Lung (tissue), 12 donors: ENCODE measurements around the gene IFT52. TPM values are rescaled to one million over a fixed set of nuclear protein-coding genes. Genes with fewer than 3 reads are reported as not detected.
"Not testable (repeated sequence)": the region's sequence is repeated elsewhere in the genome, so short reads cannot be mapped to it uniquely, and the experiment has no call there.

Experiments
- ATAC-seq: fragments of 200-7000 bp; cut with Tn5 transposase; one replicate; pipeline ENCODE4 v1.9.1; 2020; ENCODE audit warnings: moderate number of reproducible peaks; ENCODE audit not compliant: insufficient read depth, low FRiP score
- DNase-seq, 3 donors: peaks; one replicate each; pipeline ENCODE4 v3.0.0-alpha.2; 2013 to 2017
- H3K27ac ChIP-seq, 2 donors: one replicate each; pipeline ENCODE4 v1.5.1; 2013; ENCODE audit warnings: mild to moderate bottlenecking in 2 of 2, moderate library complexity in 2 of 2, control low read depth in 1 of 2, inconsistent platforms in 1 of 2, low read depth in 1 of 2, low read length in 1 of 2
- H3K27me3 ChIP-seq, 3 donors: one replicate each; pipeline ENCODE4 v1.5.1; 2013; ENCODE audit warnings: low read length in 2 of 3; ENCODE audit not compliant: control insufficient read depth in 3 of 3, insufficient read depth in 3 of 3
- H3K36me3 ChIP-seq, 4 donors: one replicate each; pipeline ENCODE4 v1.5.1; 2013; ENCODE audit warnings: low read length in 4 of 4, mild to moderate bottlenecking in 1 of 4, moderate library complexity in 1 of 4; ENCODE audit not compliant: control insufficient read depth in 4 of 4, insufficient read depth in 4 of 4
- H3K4me1 ChIP-seq, 5 donors: one replicate each; pipeline ENCODE4 v1.5.1; 2013; ENCODE audit warnings: low read length in 5 of 5, mild to moderate bottlenecking in 2 of 5, moderate library complexity in 1 of 5; ENCODE audit not compliant: control insufficient read depth in 5 of 5, insufficient read depth in 5 of 5
- H3K4me3 ChIP-seq: one replicate; pipeline ENCODE4 v1.5.1; 2013; ENCODE audit warnings: mild to moderate bottlenecking, control low read depth, moderate library complexity
- H3K9ac ChIP-seq, 2 donors: one replicate each; pipeline ENCODE4 v1.5.1; 2013; ENCODE audit warnings: low read length in 2 of 2, control low read depth in 1 of 2; ENCODE audit not compliant: insufficient read depth in 1 of 2
- H3K9me3 ChIP-seq, 4 donors: one replicate each; pipeline ENCODE4 v1.5.1; 2013; ENCODE audit warnings: low read length in 3 of 4, mild to moderate bottlenecking in 1 of 4, moderate library complexity in 1 of 4; ENCODE audit not compliant: control insufficient read depth in 4 of 4, insufficient read depth in 3 of 4
- CTCF ChIP-seq: IDR thresholded peaks from 2 replicates; pipeline ENCODE4 v1.5.1; 2012; ENCODE audit warnings: mild to moderate bottlenecking; ENCODE audit errors: control extremely low read depth, extremely low read depth
- WGBS, 2 donors: extraction: QIAGEN DNeasy Blood & Tissue Kit; methylation state at CpG; one replicate each; pipeline ENCODE4 v1.1.7; 2013; 5-methylcytosine and 5-hydroxymethylcytosine counted together
- polyA plus RNA-seq, 2 donors: library from polyadenylated mRNA; stranded (reverse); fragments of 200-250 nt; gene quantifications; one replicate each; pipeline ENCODE4 v1.2.1, GENCODE V29; 2013
- total RNA-seq, 2 donors: library from RNA; depleted of rRNA in 1 of 2; stranded (reverse); fragments of >200 nt in 1 of 2; gene quantifications; one replicate each; pipeline ENCODE4 v1.2.1, GENCODE V29; 2014 to 2021
- donor health status: control.
- donor health status: control.
- donor health status: Bipolar disorder and iron deficiency.
- donor health status: healthy.
- donor health status: DM: yes; HTN: yes; CAD: no.

The IFT52 gene
- total and polyA plus RNA-seq, 4 donors: 16.0 to 49.0 (median 22.5) TPM

GRCh38 chr20:43583982-43584432, 6.7 kb upstream of the IFT52 start:
- Histone ChIP-seq H3K9ac (no peak overlapping the region), H3K27me3 (no peaks in the 10 kb centered on the region), H3K4me1 (peaks cover 0 to 17% (median 5%) of the 10 kb centered on the region in 5 donors), H3K9me3 (no peaks in the 10 kb centered on the region), H3K27ac (no peak overlapping the region), H3K36me3 (no peaks in the 10 kb centered on the region), H3K4me3 (no peak overlapping the region)
- TF ChIP-seq CTCF: no peak
- DNase-seq (peak; percentile 81 to 91 (median 86)), ATAC-seq (no peak)
- WGBS, 2 donors: 26 to 43% methylated on average over 2 of the region's 2 CpGs

GRCh38 chr20:43584448-43585136, 6.1 kb upstream of the IFT52 start:
- peak overlapping the region in 1 of 2 donors; percentile 71 for H3K27ac ChIP-seq
- H3K4me1 ChIP-seq: peaks cover 0 to 17% (median 5%) of the 10 kb centered on the region in 5 donors
- ATAC-seq (no peak), DNase-seq (peak; percentile 63 to 82 (median 80))
- no peaks in the 10 kb centered on the region for H3K9me3 ChIP-seq
- TF ChIP-seq CTCF: no peak
- WGBS, 2 donors: 55 to 71% methylated on average over 7 of the region's 7 CpGs
- no peaks in the 10 kb centered on the region for H3K27me3 ChIP-seq
- no peaks in the 10 kb centered on the region for H3K36me3 ChIP-seq
- no peak overlapping the region for H3K9ac ChIP-seq
- H3K4me3 ChIP-seq: no peak overlapping the region

- WGBS, 2 donors: 80 to 83% methylated on average over 8 of the region's 8 CpGs
- H3K27ac ChIP-seq: no peak overlapping the region
- no peak overlapping the region for H3K4me3 ChIP-seq
- DNase-seq: no peak
- H3K9ac ChIP-seq: no peak overlapping the region
- no peak for ATAC-seq
- peaks cover 3 to 25% (median 7%) of the 10 kb centered on the region in 5 donors for H3K4me1 ChIP-seq
- no peaks in the 10 kb centered on the region for H3K27me3 ChIP-seq
- H3K36me3 ChIP-seq: peaks cover 0 to 2% (median 0%) of the 10 kb centered on the region in 4 donors
- no peak for TF ChIP-seq CTCF
- no peaks in the 10 kb centered on the region for H3K9me3 ChIP-seq
Observed at GRCh38 chr20:43586641-43587040, 4.1 kb upstream of the IFT52 start.

- not testable (repeated sequence) for H3K36me3 ChIP-seq, H3K4me3 ChIP-seq, DNase-seq, H3K9ac ChIP-seq, H3K9me3 ChIP-seq, H3K27me3 ChIP-seq, ATAC-seq, H3K27ac ChIP-seq
- WGBS, 2 donors: 94 to 95% methylated on average over 10 of the region's 10 CpGs
- H3K4me1 ChIP-seq: peaks cover 3 to 27% (median 7%) of the 10 kb centered on the region in 5 donors
Observed at GRCh38 chr20:43588526-43588925, 2.2 kb upstream of the IFT52 start.
